NCI-H1694 (cell line): ENCODE measurements around the gene TMEM38B.
"Not testable (repeated sequence)": the region's sequence is repeated elsewhere in the genome, so short reads cannot be mapped to it uniquely, and the experiment has no call there.

ENCODE experiments used
- DNase-seq: peaks from one replicate; lab custom pipeline; 2025; lab: John Stamatoyannopoulos, UW

The TMEM38B gene

DNA sequence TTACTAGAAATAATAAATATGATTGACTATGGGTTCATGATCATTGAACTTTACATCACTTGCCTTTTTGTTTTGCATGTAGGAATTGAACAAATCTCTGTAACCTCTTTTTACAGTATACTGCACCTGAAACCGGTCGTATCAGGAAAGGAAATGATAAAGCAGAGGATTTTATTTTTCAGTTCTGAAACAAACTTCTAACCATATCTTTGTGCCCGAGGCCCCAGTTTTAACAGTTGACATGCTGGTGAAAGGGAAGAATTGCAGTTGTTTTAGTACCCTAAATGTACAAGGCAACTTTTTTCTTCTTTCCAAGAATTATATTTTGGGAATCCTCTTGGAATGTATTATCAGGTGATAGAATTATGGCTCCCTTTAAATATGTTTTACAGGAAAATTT is 27.8 kb downstream of the TMEM38B start:
- DNase-seq, result no peak

GRCh38 chr9:105725370-105725769 is 31.0 kb downstream of the TMEM38B start:
- DNase-seq, result no peak

DNA sequence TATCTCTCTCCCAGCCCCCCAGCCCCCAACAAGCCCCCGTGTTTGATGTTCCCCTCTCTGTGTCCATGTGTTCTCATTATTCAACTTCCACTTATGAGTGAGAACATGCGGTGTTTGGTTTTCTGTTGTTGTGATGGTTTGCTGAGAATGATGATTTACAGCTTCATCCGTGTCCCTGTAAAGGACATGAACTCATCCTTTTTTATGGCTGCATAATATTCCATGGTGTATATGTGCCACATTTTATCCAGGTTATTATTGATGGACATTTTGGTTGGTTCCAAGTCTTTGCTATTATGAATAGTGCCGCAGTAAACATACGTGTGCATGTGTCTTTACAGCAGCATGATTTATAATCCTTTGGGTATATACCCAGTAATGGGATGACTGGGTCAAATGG is 33.9 kb downstream of the TMEM38B start:
- DNase-seq, result not testable (repeated sequence)

- DNase-seq, result not testable (repeated sequence)
Observed at GRCh38 chr9:105731420-105731819, 37.1 kb downstream of the TMEM38B start.

DNA sequence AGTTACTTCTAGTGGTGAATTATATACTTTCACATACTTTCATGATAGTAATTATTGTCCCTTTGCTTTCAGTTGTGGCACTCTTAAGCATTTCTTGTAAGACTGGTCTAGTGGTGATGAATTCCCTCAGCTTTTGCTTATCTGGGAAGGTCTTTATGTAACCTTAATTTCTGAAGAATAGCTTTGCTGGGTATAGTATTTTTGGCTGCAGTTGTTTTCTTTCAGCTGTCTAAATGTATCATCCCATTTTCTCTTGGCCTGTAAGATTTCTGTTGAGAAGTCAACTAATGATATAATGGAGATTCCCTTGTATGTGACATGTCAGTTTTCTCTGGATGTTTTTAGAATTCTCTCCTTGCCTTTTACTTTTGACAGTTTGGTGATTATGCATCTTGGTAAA is 41.0 kb downstream of the TMEM38B start:
- DNase-seq, result no peak

DNA sequence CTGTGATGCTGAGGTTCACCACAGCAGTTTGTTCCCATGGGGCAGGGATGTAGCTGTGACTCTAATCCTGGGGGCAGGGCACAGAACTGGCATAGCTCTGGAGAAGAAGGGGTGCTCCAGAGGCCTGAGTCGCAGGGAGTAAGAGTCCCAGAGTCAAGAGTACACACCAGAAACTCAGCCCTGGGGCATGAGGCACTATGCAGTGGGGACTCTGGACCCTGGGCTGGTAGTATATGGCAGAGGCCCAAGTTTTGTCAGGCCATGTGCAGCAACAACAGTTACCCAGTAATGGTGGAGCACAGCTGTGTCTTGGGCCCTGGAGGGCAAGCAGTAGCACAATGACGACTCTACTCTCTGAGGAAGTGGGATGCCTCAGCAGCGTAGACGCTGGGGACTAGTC is 42.9 kb downstream of the TMEM38B start:
- DNase-seq, result no peak

- DNase-seq, result no peak
Observed at GRCh38 chr9:105742088-105742487, 47.7 kb downstream of the TMEM38B start.

DNA sequence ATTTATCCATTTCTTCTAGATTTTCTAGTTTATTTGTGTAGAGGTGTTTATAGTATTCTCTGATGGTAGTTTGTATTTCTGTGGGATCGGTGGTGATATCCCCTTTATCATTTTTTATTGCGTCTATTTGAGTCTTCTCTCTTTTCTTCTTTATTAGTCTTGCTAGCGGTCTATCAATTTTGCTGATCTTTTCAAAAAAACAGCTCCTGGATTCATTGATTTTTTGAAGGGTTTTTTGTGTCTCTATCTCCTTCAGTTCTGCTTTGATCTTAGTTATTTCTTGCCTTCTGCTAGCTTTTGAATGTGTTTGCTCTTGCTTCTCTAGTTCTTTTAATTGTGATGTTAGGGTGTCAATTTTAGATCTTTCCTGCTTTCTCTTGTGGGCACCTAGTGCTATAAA is 53.0 kb downstream of the TMEM38B start:
- not testable (repeated sequence) for DNase-seq

- no peak for DNase-seq
Observed at GRCh38 chr9:105751761-105752160, 57.4 kb downstream of the TMEM38B start.

DNA sequence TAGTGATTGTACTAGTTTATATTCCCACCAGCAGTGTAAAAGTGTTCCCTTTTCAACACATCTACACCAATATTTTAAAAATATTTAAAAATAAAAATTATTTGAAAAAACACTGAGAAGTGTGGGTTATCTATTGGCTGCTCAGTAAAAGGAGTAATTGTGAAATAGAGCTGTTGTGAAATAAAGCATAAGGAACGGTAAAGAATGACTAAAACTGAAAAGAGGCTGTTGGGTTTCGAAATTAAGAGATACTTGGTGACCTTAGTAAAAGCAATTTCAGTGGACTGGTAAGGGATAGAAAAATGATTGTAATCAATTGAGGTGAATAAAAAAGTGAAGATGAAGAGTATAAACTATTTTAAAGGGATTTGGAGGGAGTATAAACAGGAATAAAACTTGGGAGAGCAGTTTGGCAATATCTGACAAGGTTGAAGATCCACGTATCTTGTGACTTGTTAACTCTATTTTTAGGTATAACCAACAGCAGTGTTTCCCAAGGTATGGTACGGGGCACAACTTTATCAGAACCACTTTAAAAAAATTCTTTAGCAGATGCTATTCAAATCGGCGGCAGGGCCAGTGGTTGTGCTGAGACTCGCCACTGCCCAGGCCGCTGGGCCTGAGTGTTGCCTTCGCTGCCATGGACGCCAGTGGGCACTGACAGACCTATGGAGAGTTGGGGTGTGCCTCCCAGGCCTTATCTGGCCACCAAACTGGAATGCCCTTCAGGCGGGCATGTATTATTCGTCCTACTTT is 63.3 kb downstream of the TMEM38B start:
- no peak for DNase-seq

GRCh38 chr9:105760053-105760452 is 65.7 kb downstream of the TMEM38B start:
- no peak for DNase-seq

DNA sequence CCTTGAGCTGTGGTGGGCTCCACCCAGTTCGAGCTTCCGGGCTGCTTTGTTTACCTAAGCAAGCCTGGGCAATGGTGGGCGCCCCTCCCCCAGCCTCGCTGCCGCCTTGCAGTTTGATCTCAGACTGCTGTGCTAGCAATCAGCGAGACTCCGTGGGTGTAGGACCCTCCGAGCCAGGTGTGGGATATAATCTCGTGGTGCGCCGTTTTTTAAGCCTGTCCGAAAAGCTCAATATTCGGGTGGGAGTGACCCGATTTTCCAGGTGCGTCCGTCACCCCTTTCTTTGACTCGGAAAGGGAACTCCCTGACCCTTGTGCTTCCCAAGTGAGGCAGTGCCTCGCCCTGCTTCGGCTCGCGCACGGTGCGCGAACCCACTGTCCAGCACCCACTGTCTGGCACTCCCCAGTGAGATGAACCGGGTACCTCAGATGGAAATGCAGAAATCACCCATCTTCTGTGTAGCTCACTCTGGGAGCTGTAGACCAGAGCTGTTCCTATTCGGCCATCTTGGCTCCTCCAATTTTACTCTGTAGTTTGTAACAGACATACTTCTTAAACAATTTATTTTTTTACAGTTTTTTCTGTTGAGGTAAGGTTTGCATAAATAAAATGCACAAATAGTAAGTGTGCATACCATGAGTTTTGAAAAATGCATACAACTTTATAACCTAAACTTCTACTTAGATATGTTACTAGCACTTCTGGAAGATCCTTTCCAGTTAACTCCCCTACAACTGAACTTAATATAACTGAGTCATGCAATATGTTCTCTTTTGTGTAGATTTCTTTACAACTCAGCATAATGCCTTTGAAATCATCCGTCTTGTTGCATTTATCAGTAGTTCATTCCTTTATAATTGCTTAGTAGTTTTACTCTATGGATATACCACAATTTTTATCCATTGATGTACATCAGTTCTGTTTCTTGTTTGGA is 88.5 kb downstream of the TMEM38B start:
- DNase-seq, result not testable (repeated sequence)

DNA sequence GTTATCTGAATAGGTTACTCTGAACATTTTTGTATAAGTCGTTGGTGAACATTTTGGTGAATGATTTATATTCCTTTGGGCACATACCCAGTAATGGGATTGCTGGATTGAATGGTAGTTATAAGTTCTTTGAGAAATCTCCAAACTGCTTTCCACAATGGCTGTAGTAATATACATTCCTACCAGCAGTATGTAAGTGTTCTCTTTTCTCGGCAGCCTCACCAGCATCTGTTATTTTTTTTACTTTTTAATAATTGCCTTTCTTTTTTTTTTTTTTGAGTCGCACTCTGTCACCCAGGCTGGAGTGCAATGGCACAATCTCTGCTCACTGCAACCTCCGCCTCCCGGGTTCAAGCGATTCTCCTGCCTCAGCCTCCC is 89.1 kb downstream of the TMEM38B start:
- DNase-seq, result not testable (repeated sequence)

- not testable (repeated sequence) for DNase-seq
Observed at GRCh38 chr9:105786796-105787195, 92.5 kb downstream of the TMEM38B start.

- DNase-seq, result no peak
Observed at GRCh38 chr9:105816202-105816744, 121.9 kb downstream of the TMEM38B start.

GRCh38 chr9:105816981-105817380 is 122.6 kb downstream of the TMEM38B start:
- DNase-seq, result no peak

- DNase-seq, result no peak
Observed at GRCh38 chr9:105818903-105819302, 124.6 kb downstream of the TMEM38B start.

DNA sequence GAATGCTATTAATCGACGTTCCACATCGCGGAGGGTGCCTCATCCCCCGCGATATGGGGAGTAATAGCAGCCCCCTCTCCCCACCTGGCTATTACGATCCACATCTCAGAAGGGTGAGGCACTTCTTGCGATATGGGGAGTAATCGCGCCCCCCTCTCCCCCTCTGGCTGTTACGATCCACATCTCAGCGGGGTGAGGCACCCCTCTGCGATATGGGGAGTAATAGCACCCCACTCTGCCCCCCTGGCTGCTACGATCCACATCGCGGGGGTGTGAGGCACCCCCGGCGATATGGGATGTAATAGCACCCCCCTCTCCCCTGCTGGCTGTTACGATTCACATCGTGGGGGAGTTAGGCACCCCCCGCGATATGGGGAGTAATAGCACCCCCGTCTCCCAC is 128.5 kb downstream of the TMEM38B start:
- no peak for DNase-seq
